Cerebellar cortex (tissue), 1 donor: ENCODE data around the gene ATP2A2.
A peak's percentile ranks its signal among the peaks of the same experiment; 100 is the strongest.
"Not testable (repeated sequence)": the region's sequence is repeated elsewhere in the genome, so short reads cannot be mapped to it uniquely, and the experiment has no call there.

Source experiments
- DNase-seq: peaks from one replicate; pipeline ENCODE4 v3.0.0-alpha.2; 2015; ENCODE audit warnings: low spot score

ATP2A2 gene

GRCh38 chr12:110343114-110343513 is 62.1 kb downstream of the ATP2A2 start:
- no peak for DNase-seq

GRCh38 chr12:110343736-110344555 is 62.9 kb downstream of the ATP2A2 start:
- no peak for DNase-seq

- no peak for DNase-seq
Measured at GRCh38 chr12:110344657-110345056, 63.6 kb downstream of the ATP2A2 start.

GRCh38 chr12:110345176-110345661 is 64.2 kb downstream of the ATP2A2 start:
- DNase-seq: no peak

GRCh38 chr12:110345963-110346362 is 64.9 kb downstream of the ATP2A2 start:
- DNase-seq: no peak

GRCh38 chr12:110347767-110348166 is 66.7 kb downstream of the ATP2A2 start:
- DNase-seq: no peak

GRCh38 chr12:110348431-110349059 is 67.5 kb downstream of the ATP2A2 start:
- no peak for DNase-seq

GRCh38 chr12:110349096-110349495 is 68.0 kb downstream of the ATP2A2 start:
- no peak for DNase-seq

GRCh38 chr12:110349514-110350151 is 68.6 kb downstream of the ATP2A2 start:
- DNase-seq: peak; percentile 35

- no peak for DNase-seq
Measured at GRCh38 chr12:110351119-110351518, 70.1 kb downstream of the ATP2A2 start.

- no peak for DNase-seq
Measured at GRCh38 chr12:110352401-110352800, 71.4 kb downstream of the ATP2A2 start.

- no peak for DNase-seq
Measured at GRCh38 chr12:110353211-110353965, 72.3 kb downstream of the ATP2A2 start.

- DNase-seq: peak; percentile 59
Measured at GRCh38 chr12:110354172-110354780, 73.2 kb downstream of the ATP2A2 start.

- peak; percentile 64 for DNase-seq
Measured at GRCh38 chr12:110355073-110355472, 74.0 kb downstream of the ATP2A2 start.

- DNase-seq: not testable (repeated sequence)
Measured at GRCh38 chr12:110358384-110359097, 77.5 kb downstream of the ATP2A2 start.

GRCh38 chr12:110361216-110361615 is 80.2 kb downstream of the ATP2A2 start:
- DNase-seq: no peak

- no peak for DNase-seq
Measured at GRCh38 chr12:110365489-110366320, 84.7 kb downstream of the ATP2A2 start.

GRCh38 chr12:110366321-110367142 is 85.5 kb downstream of the ATP2A2 start:
- no peak for DNase-seq
